A549 (cell line): ENCODE results near the gene ATP5PD. TPM values are rescaled to one million over a fixed set of nuclear protein-coding genes. Genes with fewer than 3 reads are reported as not detected.

ENCODE experiments used
- ATAC-seq, 2 experiments: fragments of 200-7000 bp in 1 of 2; fragments of >200 bp in 1 of 2; cut with Nextera tagmentation in 1 of 2; cut with Tn5 transposase in 1 of 2; 3 replicates each; pipeline versions ENCODE4 v1.8.0 to v1.9.1; 2018 to 2020; ENCODE audit warnings: mild to moderate bottlenecking in 1 of 2, moderate library complexity in 1 of 2
- CTCF ChIA-PET: fragments of 300-600 bp; sonication (Branson Sonifier 250); formaldehyde crosslinking; extraction: SDS; loops from one replicate; lab custom pipeline; 2021; ENCODE audit warnings: antibody characterized with exemption, inconsistent platforms; lab: Yijun Ruan, JAX
- POLR2A ChIA-PET: fragments of 350-600 bp; formaldehyde crosslinking; extraction: SDS; loops from one replicate; lab custom pipeline; 2021; ENCODE audit warnings: antibody characterized with exemption, inconsistent platforms; lab: Yijun Ruan, JAX
- DNase-seq, 2 experiments: peaks; one replicate each; pipeline versions ENCODE4 v3.0.0 to v3.0.0-alpha.2; 2011 to 2016; ENCODE audit warnings: low read depth in 1 of 2, low spot score in 1 of 2
- FAIRE-seq: peaks from 2 replicates; lab custom pipeline; 2011; peaks lifted over from hg19 to GRCh38; lab: Jason Lieb, UNC
- H3K27ac ChIP-seq, 2 experiments: fragments of >200 bp; sonication (Bioruptor Twin); formaldehyde crosslinking; 3 replicates each; pipeline ENCODE4 v1.5.1; 2016 to 2017
- H3K4me1 ChIP-seq: fragments of >200 bp; sonication (Bioruptor Twin); formaldehyde crosslinking; 3 replicates; pipeline ENCODE4 v1.6.1; 2016
- H3K4me2 ChIP-seq: fragments of >200 bp; sonication (Bioruptor Twin); formaldehyde crosslinking; 3 replicates; pipeline ENCODE4 v1.6.1; 2016
- H3K4me3 ChIP-seq: fragments of >200 bp; sonication (Bioruptor Twin); formaldehyde crosslinking; 3 replicates; pipeline ENCODE4 v1.5.1; 2016
- H3K9me3 ChIP-seq: fragments of >200 bp; sonication (Bioruptor Twin); formaldehyde crosslinking; 3 replicates; pipeline ENCODE4 v1.6.1; 2016
- EHMT2 ChIP-seq: fragments of 200-600 bp; sonication (generic); IDR thresholded peaks from 2 replicates; pipeline ENCODE4 v1.6.1; 2016; ENCODE audit warnings: antibody characterized with exemption, low read depth, mild to moderate bottlenecking, moderate library complexity
- ELK1 ChIP-seq: fragments of 150-350 bp; IDR thresholded peaks from 2 replicates; pipeline ENCODE4 v1.6.1; 2014; ENCODE audit warnings: low read depth, mild to moderate bottlenecking, low read length
- EP300 ChIP-seq, 2 experiments: fragments of >200 bp; sonication (Bioruptor Twin); formaldehyde crosslinking; IDR thresholded peaks; 2 replicates in 1 of 2; 3 replicates in 1 of 2; pipeline ENCODE4 v1.6.1; 2016 to 2017
- FOSL2 ChIP-seq, 2 experiments: fragments of 450-650 bp in 1 of 2; fragments of >200 bp in 1 of 2; sonication (Bioruptor Twin) in 1 of 2; formaldehyde crosslinking; IDR thresholded peaks; 2 replicates each; pipeline versions ENCODE4 v1.5.0 to v1.6.1; 2016 to 2020; ENCODE audit warnings: mild to moderate bottlenecking in 1 of 2, moderate library complexity in 1 of 2
- HDAC2 ChIP-seq: fragments of 200-600 bp; sonication (generic); IDR thresholded peaks from 2 replicates; pipeline ENCODE4 v1.6.1; 2016
- HES2 ChIP-seq: fragments of >200 bp; sonication (Bioruptor Twin); formaldehyde crosslinking; IDR thresholded peaks from 2 replicates; pipeline ENCODE4 v1.6.1; 2016
- KDM1A ChIP-seq: fragments of 200-600 bp; sonication (generic); IDR thresholded peaks from 2 replicates; pipeline ENCODE4 v1.6.1; 2016; ENCODE audit warnings: low read depth, mild to moderate bottlenecking
- MAX ChIP-seq: IDR thresholded peaks from 2 replicates; pipeline ENCODE4 v1.6.1; 2012
- NFE2L2 ChIP-seq: fragments of 150-350 bp; conservative IDR thresholded peaks from 2 replicates; pipeline ENCODE4 v1.6.1; 2014; ENCODE audit warnings: low read length
- NPAS2 ChIP-seq: fragments of 250-450 bp; sonication (Bioruptor Pico); IDR thresholded peaks from 2 replicates; pipeline ENCODE4 v1.8.0; 2022; ENCODE audit warnings: mild to moderate bottlenecking, moderate library complexity, borderline replicate concordance
- NR3C1 ChIP-seq: fragments of >200 bp; sonication (Bioruptor Twin); formaldehyde crosslinking; IDR thresholded peaks from 3 replicates; pipeline ENCODE4 v1.6.1; 2017
- RARB ChIP-seq: fragments of 250-450 bp; sonication (Bioruptor Pico); IDR thresholded peaks from 2 replicates; pipeline ENCODE4 v1.8.0; 2021; ENCODE audit warnings: mild to moderate bottlenecking, moderate library complexity
- RCOR1 ChIP-seq: fragments of 150-350 bp; IDR thresholded peaks from 2 replicates; pipeline ENCODE4 v1.6.1; 2014; ENCODE audit warnings: antibody characterized with exemption, low read length, low read depth
- RNF2 ChIP-seq: fragments of 200-600 bp; sonication (generic); IDR thresholded peaks from 2 replicates; pipeline ENCODE4 v1.6.1; 2016; ENCODE audit warnings: low read depth, mild to moderate bottlenecking, antibody characterized with exemption, moderate library complexity, borderline replicate concordance
- TFCP2L1 ChIP-seq: fragments of 250-450 bp; sonication (Bioruptor Pico); IDR thresholded peaks from 2 replicates; pipeline ENCODE4 v1.5.0; 2021; ENCODE audit warnings: mild to moderate bottlenecking
- TP53 ChIP-seq: fragments of 250-450 bp; sonication (Bioruptor Pico); IDR thresholded peaks from 2 replicates; pipeline ENCODE4 v1.5.0; 2021; ENCODE audit warnings: mild to moderate bottlenecking, moderate library complexity
- ZC3H11A ChIP-seq: fragments of 450-650 bp; IDR thresholded peaks from 2 replicates; pipeline ENCODE4 v1.6.1; 2014; ENCODE audit warnings: antibody characterized with exemption, mild to moderate bottlenecking
- WGBS: methylation state at CpG from one replicate; pipeline ENCODE4 v1.1.6; 2017; ENCODE audit errors: missing lambda C conversion rate; 5-methylcytosine and 5-hydroxymethylcytosine counted together
- polyA plus RNA-seq, 4 experiments: library from polyadenylated mRNA; depleted of rRNA in 3 of 4; stranded (reverse); fragments of >200 nt; fragmentation: RNase III in 1 of 4; extraction: RNeasy Plus Mini Kit Qiagen cat#74134 plus additional on column Dnase treatment in 1 of 4; gene quantifications; 2 replicates in 3 of 4; 3 replicates in 1 of 4; pipeline ENCODE4 v1.2.3, GENCODE V29; 2011 to 2017

The ATP5PD gene
- polyA plus RNA-seq, 2 of the 4 experiments (the other 2 are of a cell fraction): 333 to 463 TPM

GRCh38 chr17:75061618-75062017 lies 14.8 kb upstream of the ATP5PD start:
- Histone ChIP-seq H3K27ac (no peak overlapping the region), H3K9me3 (no peaks in the 10 kb centered on the region), H3K4me2 (no peak overlapping the region), H3K4me3 (no peak overlapping the region), H3K4me1 (no peaks in the 10 kb centered on the region)
- ChIA-PET POLR2A (no interaction called here), CTCF (interaction anchor here (0.8 to 81.8 kb wide), 11 partner anchors 13 to 227 kb away, joined by 3 to 3429 read pairs (median 27); partner anchors contain the start of genes ARMC7, MIF4GD, NT5C and SLC16A5)
- FAIRE-seq: no peak
- no peak for TF ChIP-seq TP53 (CRISPR knock-in tag)
- 96% methylated on average over 8 of the region's 8 CpGs for WGBS
- ATAC-seq: no peak
- DNase-seq: no peak

- FAIRE-seq (no peak), ATAC-seq (no peak), DNase-seq (no peak)
- ChIA-PET POLR2A (interaction anchor here (1.1 kb wide), 1 partner anchor 94 kb away, joined by 4 read pairs; the partner anchor contains the start of gene JPT1), CTCF (interaction anchor here (0.6 to 81.8 kb wide), 18 partner anchors 12 to 228 kb away, joined by 3 to 3429 read pairs (median 8); partner anchors contain the start of genes ARMC7, MIF4GD, NT5C and SLC16A5)
- whole genome bisulfite sequencing: 95% methylated on average over 10 of the region's 10 CpGs
- H3K4me2 ChIP-seq: no peak overlapping the region
- no peaks in the 10 kb centered on the region for H3K9me3 ChIP-seq
- H3K4me3 ChIP-seq: no peak overlapping the region
- H3K4me1 ChIP-seq: no peaks in the 10 kb centered on the region
- TF ChIP-seq NR3C1 (no peak), NPAS2 (CRISPR knock-in tag) (no peak), NFE2L2 (no peak), EP300 (IDR thresholded peaks at IDR 0.05) (no peak), HES2 (no peak), HDAC2 (no peak), ELK1 (no peak), RARB (CRISPR knock-in tag) (no peak), KDM1A (no peak), TFCP2L1 (CRISPR knock-in tag) (no peak), EHMT2 (no peak), RNF2 (no peak), FOSL2 (IDR thresholded peaks at IDR 0.05) (no peak), FOSL2 (CRISPR knock-in tag; IDR thresholded peaks at IDR 0.05) (no peak), MAX (no peak)
- H3K27ac ChIP-seq: no peak overlapping the region
Observed at GRCh38 chr17:75061055-75061438, 14.3 kb upstream of the ATP5PD start.

- no peak for ATAC-seq
Observed at GRCh38 chr17:75060434-75061054, 13.8 kb upstream of the ATP5PD start.

More at GRCh38 chr17:75060434-75061054, 13.8 kb upstream of the ATP5PD start:
- DNase-seq: no peak
- Histone ChIP-seq H3K4me2 (no peak overlapping the region), H3K9me3 (no peaks in the 10 kb centered on the region), H3K27ac (no peak overlapping the region), H3K4me3 (no peak overlapping the region), H3K4me1 (no peaks in the 10 kb centered on the region)
- TF ChIP-seq RCOR1 (no peak), ZC3H11A (no peak), NPAS2 (CRISPR knock-in tag) (no peak)
- ChIA-PET POLR2A (interaction anchor here (0.5 to 1.6 kb wide), 9 partner anchors 13 to 201 kb away, joined by 3 to 7 read pairs (median 3); partner anchors contain the start of genes ARMC7, GGA3, JPT1 and KCTD2), CTCF (interaction anchor here (0.6 to 81.8 kb wide), 28 partner anchors 12 to 352 kb away, joined by 3 to 3429 read pairs (median 6); partner anchors contain the start of genes ARMC7, HID1, MIF4GD and NT5C)
- 93% methylated on average over 26 of the region's 26 CpGs for WGBS
- FAIRE-seq: no peak
